ENCODE data around the gene PRKCH. TPM values are rescaled to one million over a fixed set of nuclear protein-coding genes. Genes with fewer than 3 reads are reported as not detected.

The PRKCH gene
- total RNA-seq, 3 donors from 2014 or later, result 27.0 to 41.3 (median 34.0) TPM

GRCh38 chr14:61481701-61482100 is 160.3 kb downstream of the PRKCH start:
- intact Hi-C loops (cut with DNase I; ENCODE audit: low total_unique reads), result loop anchor here (2.0 kb wide), 1 partner anchor 53 kb away; no protein-coding TSS in a partner anchor
- Histone ChIP-seq H3K27ac (no peak overlapping the region), H3K4me3 (no peak overlapping the region), H3K36me3 (no peaks in the 10 kb centered on the region), H3K4me1 (no peaks in the 10 kb centered on the region), H3K9me3 (no peaks in the 10 kb centered on the region), H3K27me3 (no peaks in the 10 kb centered on the region)
- no peak for DNase-seq (ENCODE audit: low spot score in 2 of 2)
- TF ChIP-seq CTCF (IDR thresholded peaks at IDR 0.05) (no peak), POLR2A (IDR thresholded peaks at IDR 0.05) (no peak), POLR2AphosphoS5 (IDR thresholded peaks at IDR 0.05) (no peak)

GRCh38 chr14:61482348-61483206 is 161.2 kb downstream of the PRKCH start:
- no peak for DNase-seq (ENCODE audit: low spot score in 2 of 2)
- Histone ChIP-seq H3K27ac (no peak overlapping the region), H3K4me3 (no peak overlapping the region), H3K9me3 (no peaks in the 10 kb centered on the region), H3K27me3 (no peaks in the 10 kb centered on the region), H3K4me1 (no peaks in the 10 kb centered on the region), H3K36me3 (no peaks in the 10 kb centered on the region)
- intact Hi-C loops (cut with DNase I; ENCODE audit: low total_unique reads), result no loop called here
- no peak for TF ChIP-seq CTCF (IDR thresholded peaks at IDR 0.05)
- TF ChIP-seq POLR2A (IDR thresholded peaks at IDR 0.05), result no peak
- no peak for TF ChIP-seq POLR2AphosphoS5 (IDR thresholded peaks at IDR 0.05)

GRCh38 chr14:61483476-61483875 is 162.1 kb downstream of the PRKCH start:
- H3K4me1 ChIP-seq, result no peaks in the 10 kb centered on the region
- DNase-seq (ENCODE audit: low spot score in 2 of 2), result no peak
- intact Hi-C loops (cut with DNase I; ENCODE audit: low total_unique reads), result no loop called here
- H3K27me3 ChIP-seq, result no peaks in the 10 kb centered on the region
- H3K4me3 ChIP-seq, result no peak overlapping the region
- H3K9me3 ChIP-seq, result no peaks in the 10 kb centered on the region
- H3K36me3 ChIP-seq, result no peaks in the 10 kb centered on the region
- TF ChIP-seq POLR2A (IDR thresholded peaks at IDR 0.05) (no peak), POLR2AphosphoS5 (IDR thresholded peaks at IDR 0.05) (no peak), CTCF (IDR thresholded peaks at IDR 0.05) (no peak)
- H3K27ac ChIP-seq, result no peak overlapping the region

GRCh38 chr14:61484031-61484430 is 162.7 kb downstream of the PRKCH start:
- Histone ChIP-seq H3K9me3 (no peaks in the 10 kb centered on the region), H3K27me3 (no peaks in the 10 kb centered on the region), H3K36me3 (no peaks in the 10 kb centered on the region), H3K27ac (no peak overlapping the region), H3K4me3 (no peak overlapping the region), H3K4me1 (no peaks in the 10 kb centered on the region)
- DNase-seq (ENCODE audit: low spot score in 2 of 2), result no peak
- TF ChIP-seq CTCF (IDR thresholded peaks at IDR 0.05), result no peak
- TF ChIP-seq POLR2AphosphoS5 (IDR thresholded peaks at IDR 0.05), result no peak
- intact Hi-C loops (cut with DNase I; ENCODE audit: low total_unique reads), result no loop called here

GRCh38 chr14:61484826-61485584 is 163.6 kb downstream of the PRKCH start:
- Histone ChIP-seq H3K9me3 (no peaks in the 10 kb centered on the region), H3K4me1 (no peaks in the 10 kb centered on the region), H3K4me3 (no peak overlapping the region), H3K36me3 (no peaks in the 10 kb centered on the region), H3K27ac (no peak overlapping the region), H3K27me3 (no peaks in the 10 kb centered on the region)
- TF ChIP-seq POLR2AphosphoS5 (IDR thresholded peaks at IDR 0.05) (no peak), POLR2A (IDR thresholded peaks at IDR 0.05) (no peak), CTCF (IDR thresholded peaks at IDR 0.05) (no peak)
- no peak for DNase-seq (ENCODE audit: low spot score in 2 of 2)
- intact Hi-C loops (cut with DNase I; ENCODE audit: low total_unique reads), result no loop called here

All from breast epithelium (tissue), 4 donors.